PFSK-1 (cell line): Measurements from ENCODE around the gene ACTL6B.

ENCODE experiments used
- FOXP2 ChIP-seq: optimal IDR thresholded peaks from 2 replicates; pipeline ENCODE3; 2011; ENCODE audit warnings: borderline replicate concordance, control low read depth, inconsistent platforms; ENCODE audit not compliant: insufficient read depth; ENCODE audit errors: extremely low read length, extremely low read depth
- POLR2AphosphoS5 ChIP-seq: IDR thresholded peaks from 2 replicates; pipeline ENCODE4 v1.6.1; 2012; ENCODE audit warnings: low read depth, mild to moderate bottlenecking, control low read depth, low read length, moderate library complexity
- REST ChIP-seq, 2 experiments: IDR thresholded peaks; 2 replicates each; pipeline versions ENCODE4 v1.6.1 to v1.8.0; 2011 to 2012; ENCODE audit warnings: low read depth in 2 of 2, low read length in 2 of 2, control low read depth in 1 of 2, inconsistent platforms in 1 of 2, mild to moderate bottlenecking in 1 of 2, moderate library complexity in 1 of 2; ENCODE audit not compliant: insufficient read depth in 1 of 2
- SIN3A ChIP-seq: IDR thresholded peaks from 2 replicates; pipeline ENCODE4 v1.6.1; 2012; ENCODE audit warnings: mild to moderate bottlenecking, low read length, moderate library complexity, borderline replicate concordance; ENCODE audit not compliant: insufficient read depth
- TAF1 ChIP-seq: IDR thresholded peaks from 2 replicates; pipeline ENCODE4 v1.6.1; 2012; ENCODE audit warnings: low read length, control low read depth, borderline replicate concordance; ENCODE audit not compliant: insufficient read depth

ACTL6B gene

GRCh38 chr7:100675581-100676350 is 19.5 kb upstream of the ACTL6B start:
- TF ChIP-seq SIN3A (peak; percentile 55; the same call in 1 of the 2 replicates), TAF1 (no peak)

- TF ChIP-seq TAF1 (no peak), POLR2AphosphoS5 (no peak), REST (IDR thresholded peaks at IDR 0.05; ENCODE audit: insufficient read depth in 1 of 2, low read depth in 2 of 2, low read length in 2 of 2) (no peak), SIN3A (no peak), FOXP2 (no peak)
Measured at GRCh38 chr7:100675105-100675451, 18.8 kb upstream of the ACTL6B start.

- no peak for TF ChIP-seq SIN3A
- TF ChIP-seq TAF1, result no peak
- TF ChIP-seq REST (IDR thresholded peaks at IDR 0.05; ENCODE audit: insufficient read depth in 1 of 2, low read depth in 2 of 2, low read length in 2 of 2), result no peak
- no peak for TF ChIP-seq POLR2AphosphoS5
- TF ChIP-seq FOXP2, result no peak
Measured at GRCh38 chr7:100674411-100675104, 18.3 kb upstream of the ACTL6B start.

- TF ChIP-seq POLR2AphosphoS5 (no peak), TAF1 (no peak), REST (IDR thresholded peaks at IDR 0.05; ENCODE audit: insufficient read depth in 1 of 2, low read depth in 2 of 2, low read length in 2 of 2) (no peak), FOXP2 (no peak), SIN3A (no peak)
Measured at GRCh38 chr7:100673942-100674410, 17.7 kb upstream of the ACTL6B start.

GRCh38 chr7:100673302-100673941 is 17.2 kb upstream of the ACTL6B start, which contains the start of gene GNB2:
GNB2 (plus strand) TSS chr7:100673740; CDS start chr7:100676266, 2,526 bp downstream.
- peak; percentile 28; the same call in 1 of the 2 replicates for TF ChIP-seq POLR2AphosphoS5
- TF ChIP-seq FOXP2, result no peak
- peak; percentile 66; the same call in 1 of the 2 replicates for TF ChIP-seq TAF1
- 0 out of 4 replicates have a peak, but pooled peaks of 1 of the 2 experiments have one; percentile 34 for TF ChIP-seq REST (IDR thresholded peaks at IDR 0.05; ENCODE audit: insufficient read depth in 1 of 2, low read depth in 2 of 2, low read length in 2 of 2)
- peak; percentile 17; the same call in 1 of the 2 replicates for TF ChIP-seq SIN3A
